CD4-positive, alpha-beta T cell treated with Interleukin-21 for 1 hour (primary cell): ENCODE measurements around the gene TANGO6.
"Not testable (repeated sequence)": the region's sequence is repeated elsewhere in the genome, so short reads cannot be mapped to it uniquely, and the experiment has no call there.

Experiments used
- DNase-seq: peaks from one replicate; pipeline ENCODE4 v3.0.0-alpha.2; 2020

TANGO6 gene

DNA sequence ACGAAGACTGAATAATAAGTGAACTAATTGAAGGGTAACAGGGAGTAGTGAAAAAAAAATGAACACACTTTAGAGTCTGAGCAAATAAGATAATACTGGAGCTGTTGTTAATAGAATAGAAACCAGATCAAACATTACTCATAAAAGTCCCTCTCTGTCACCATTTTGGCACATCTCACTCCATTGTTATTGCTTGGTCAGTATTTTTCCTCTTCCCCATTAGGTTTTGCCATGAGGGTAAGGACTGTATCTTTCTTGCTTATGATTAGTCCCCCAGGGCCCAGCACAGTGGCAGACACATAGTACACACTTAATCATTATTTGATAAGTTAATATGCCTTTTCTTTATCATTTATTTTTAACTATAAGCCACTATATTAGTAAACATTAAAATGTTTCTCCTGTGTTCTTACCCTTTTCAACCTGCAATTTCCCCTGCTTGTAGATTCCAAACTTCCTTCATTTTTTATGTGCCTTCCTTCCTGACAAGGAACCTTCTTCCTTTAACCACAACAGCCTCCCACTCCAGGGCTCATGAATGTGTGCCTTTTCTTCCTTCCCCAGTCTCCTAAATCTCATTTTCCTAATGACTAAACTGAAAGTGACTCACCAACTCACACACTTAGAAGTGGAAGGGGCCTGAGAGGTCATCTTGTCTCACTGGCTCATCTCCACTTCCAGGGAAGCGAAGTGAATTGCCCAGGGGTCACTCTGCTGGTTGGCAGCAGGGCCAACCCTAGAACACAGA, 173.9 kb downstream of the TANGO6 start:
- DNase-seq: no peak

DNA sequence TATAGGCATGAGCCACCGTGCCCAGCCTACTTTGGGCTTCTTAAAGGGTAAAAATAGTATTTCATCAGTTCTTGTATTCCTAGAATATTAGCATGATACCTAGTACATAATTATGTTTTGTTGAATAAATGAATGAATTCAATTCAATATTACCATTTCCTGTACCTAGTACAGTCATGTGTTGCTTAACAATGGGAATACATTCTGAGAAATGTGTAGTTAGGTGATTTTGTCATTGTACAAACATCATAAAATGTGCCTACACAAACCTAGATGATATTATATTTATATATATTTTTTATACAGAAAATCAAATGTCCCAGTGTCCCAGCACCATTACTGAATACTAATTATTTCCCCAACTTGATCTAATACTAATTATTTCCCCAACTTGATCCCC, 176.5 kb downstream of the TANGO6 start:
- no peak for DNase-seq

- no peak for DNase-seq
Measured at GRCh38 chr16:69029121-69029520, 185.8 kb downstream of the TANGO6 start.

DNA sequence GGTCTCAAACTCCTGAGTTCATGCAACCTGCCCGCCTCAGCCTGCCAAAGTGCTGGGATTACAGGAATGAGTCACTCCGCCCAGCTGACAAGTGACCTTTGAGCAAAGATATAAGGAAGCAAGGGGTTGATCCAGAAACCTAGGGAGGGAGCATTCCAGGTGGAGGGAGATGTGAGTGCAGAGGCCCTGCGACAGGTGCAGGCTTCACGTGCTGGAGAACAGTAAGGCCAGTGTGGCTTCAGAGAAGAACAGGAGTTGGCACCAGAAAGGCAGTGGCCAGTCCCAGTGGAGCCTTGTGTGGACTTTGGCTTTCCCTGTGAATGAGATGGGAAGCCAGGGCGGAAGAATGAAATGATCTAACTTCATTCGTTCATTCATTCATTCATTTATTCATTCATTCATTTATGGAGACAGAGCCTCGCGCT, 188.6 kb downstream of the TANGO6 start:
- no peak for DNase-seq

DNA sequence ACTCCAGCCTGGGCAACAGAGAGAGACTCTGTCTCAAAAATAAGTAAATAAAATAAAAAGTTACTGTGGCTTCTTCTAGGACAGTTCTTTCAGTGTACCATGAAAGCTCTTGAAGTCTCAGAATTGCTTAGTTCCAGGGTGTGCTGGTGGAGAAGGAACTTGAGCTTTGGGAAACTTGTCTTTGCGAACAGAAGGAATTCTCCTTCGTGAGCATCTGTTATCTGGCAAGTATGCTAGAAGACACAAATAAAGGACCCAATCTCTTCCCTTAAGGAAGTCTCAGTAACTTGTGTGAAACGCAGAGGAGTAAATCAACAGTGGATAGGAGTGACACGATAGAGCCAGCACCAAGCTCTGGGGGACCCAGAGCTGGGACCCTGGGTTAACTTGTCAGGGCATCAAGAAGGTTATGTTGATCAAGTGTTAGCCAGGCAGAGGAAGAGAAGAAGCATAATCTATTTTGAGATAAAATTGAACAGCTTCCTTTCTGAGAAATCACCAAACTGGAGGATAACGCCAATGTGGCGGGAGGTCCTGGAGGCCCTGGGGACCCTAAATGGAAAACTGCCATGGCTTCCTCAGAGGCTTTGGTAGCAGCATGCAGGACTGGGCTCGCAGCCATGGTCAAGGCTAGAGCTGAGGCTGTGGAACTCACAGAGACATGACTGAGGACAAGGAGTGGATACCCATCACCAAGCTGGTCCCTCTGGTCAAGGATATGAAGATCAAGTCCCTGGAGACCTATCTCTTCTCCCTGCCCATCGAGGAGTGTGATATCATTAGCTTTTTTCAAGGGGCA, 190.0 kb downstream of the TANGO6 start:
- no peak for DNase-seq

GRCh38 chr16:69035375-69035774, 192.0 kb downstream of the TANGO6 start:
- no peak for DNase-seq

GRCh38 chr16:69036399-69037091, 193.2 kb downstream of the TANGO6 start:
- DNase-seq: no peak

- DNase-seq: no peak
Measured at GRCh38 chr16:69037373-69038160, 194.2 kb downstream of the TANGO6 start.

DNA sequence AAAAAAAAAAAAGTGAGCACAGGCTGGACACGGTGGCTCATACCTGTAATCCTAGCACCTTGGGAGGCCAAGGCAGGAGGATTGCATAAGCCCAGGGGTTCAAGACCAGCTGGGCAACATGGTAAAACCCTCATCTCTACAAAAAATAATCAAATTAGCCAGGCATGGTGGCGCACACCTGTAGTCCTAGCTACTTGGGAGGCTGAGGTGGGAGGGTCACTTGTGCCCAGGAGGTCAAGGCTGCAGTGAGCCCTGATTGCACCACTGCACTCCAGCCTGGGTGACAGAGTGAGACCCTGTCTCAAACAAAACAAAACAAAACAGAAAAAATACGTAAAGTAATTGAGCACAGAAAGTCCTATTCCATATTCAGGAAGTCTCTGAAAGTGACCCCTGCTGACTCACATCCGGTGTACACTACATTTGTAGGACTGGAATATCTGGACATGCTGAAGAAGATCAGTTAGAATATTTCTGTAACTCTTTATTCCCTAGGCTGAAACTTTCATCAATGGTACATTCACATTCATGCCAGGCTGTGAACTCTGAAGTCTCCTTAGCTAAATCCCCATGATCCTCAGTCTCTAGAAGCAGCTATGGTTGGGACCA, 196.1 kb downstream of the TANGO6 start:
- no peak for DNase-seq

- DNase-seq: no peak
Measured at GRCh38 chr16:69040144-69040909, 197.0 kb downstream of the TANGO6 start.

DNA sequence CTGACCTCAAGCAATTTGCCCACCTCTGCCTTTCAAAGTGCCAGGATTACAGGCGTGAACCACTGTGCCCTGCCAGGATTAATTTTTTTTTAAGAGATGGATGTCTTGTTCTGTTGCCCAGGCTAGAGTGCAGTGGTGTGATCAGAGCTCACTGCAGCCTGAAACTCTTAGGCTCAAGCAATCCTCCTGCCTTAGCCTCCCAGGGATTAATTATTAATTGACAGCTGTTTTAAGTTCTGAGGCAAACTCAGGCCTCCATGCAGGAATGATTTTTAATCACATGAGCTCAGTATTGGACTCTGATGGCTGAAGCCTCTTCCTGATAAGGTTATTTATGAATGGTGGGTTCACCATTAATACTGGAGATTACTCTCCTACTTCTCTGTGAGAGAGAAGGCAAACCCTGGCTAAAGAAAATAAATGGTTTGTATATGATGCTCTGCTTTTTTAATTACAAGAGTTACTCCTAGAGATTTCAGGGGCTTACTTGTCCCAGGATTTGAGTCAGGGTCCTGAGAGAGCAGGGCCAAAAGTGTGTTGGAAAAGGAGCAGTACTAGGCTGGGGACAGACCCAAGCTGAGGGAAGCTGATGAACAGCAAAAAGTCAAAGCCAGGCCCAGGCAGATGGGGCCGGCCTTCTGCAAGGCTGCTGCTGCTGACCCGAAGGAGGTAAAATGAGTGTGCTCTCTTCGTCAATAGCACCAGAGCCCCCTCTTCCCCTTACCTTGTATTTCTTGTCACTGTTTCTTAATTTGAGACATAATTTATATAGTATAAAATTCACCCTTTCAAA, 205.2 kb downstream of the TANGO6 start:
- no peak for DNase-seq

DNA sequence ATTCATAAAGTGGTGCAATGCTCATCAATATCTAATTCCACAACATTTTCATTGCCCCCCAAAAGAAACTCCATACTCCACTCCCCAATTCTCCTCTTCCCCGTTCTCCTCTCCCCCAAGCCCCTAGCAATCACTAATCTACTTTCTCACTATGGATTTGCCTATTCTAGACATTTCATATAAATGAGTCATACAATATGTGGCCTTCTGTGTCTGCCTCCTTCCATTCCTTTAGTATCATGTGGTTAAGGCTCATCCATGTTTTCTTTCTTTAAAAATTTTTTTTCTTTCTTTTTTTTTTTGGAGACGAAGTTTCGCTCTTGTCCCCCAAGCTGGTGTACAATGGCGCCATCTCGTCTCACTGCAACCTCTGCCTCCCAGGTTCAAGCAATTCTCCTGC, 205.8 kb downstream of the TANGO6 start:
- DNase-seq: no peak

- no peak for DNase-seq
Measured at GRCh38 chr16:69049603-69050375, 206.5 kb downstream of the TANGO6 start.

GRCh38 chr16:69051517-69051830, 208.1 kb downstream of the TANGO6 start:
- not testable (repeated sequence) for DNase-seq

GRCh38 chr16:69055008-69055407, 211.7 kb downstream of the TANGO6 start:
- DNase-seq: no peak

GRCh38 chr16:69055980-69056379, 212.6 kb downstream of the TANGO6 start:
- DNase-seq: no peak

- DNase-seq: no peak
Measured at GRCh38 chr16:69056421-69056820, 213.1 kb downstream of the TANGO6 start.

- DNase-seq: no peak
Measured at GRCh38 chr16:69057400-69058378, 214.4 kb downstream of the TANGO6 start.

DNA sequence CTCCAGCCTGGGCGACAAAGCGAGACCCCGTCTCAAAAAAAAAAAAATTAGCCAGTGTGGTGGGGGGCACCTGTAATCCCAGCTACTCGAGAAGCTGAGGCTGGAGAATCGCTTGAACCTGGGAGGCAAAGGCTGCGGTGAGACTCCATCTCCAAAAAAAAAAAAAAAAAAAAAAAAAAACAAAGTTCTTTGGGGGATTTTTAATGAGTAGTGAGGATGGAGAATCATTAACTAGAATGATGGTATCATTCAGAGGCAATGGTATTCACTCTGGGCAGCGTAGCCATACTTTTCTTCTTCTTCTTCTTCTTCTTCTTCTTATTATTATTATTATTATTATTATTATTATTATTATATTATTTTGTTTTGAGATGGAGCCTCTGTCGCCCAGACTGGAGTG, 220.2 kb downstream of the TANGO6 start:
- DNase-seq: not testable (repeated sequence)
